Progenitor cell of endocrine pancreas (in vitro differentiated cells): ENCODE data around the gene KCNK1. TPM values are rescaled to one million over a fixed set of nuclear protein-coding genes. Genes with fewer than 3 reads are reported as not detected.

ENCODE experiments used
- DNase-seq: peaks from one replicate; pipeline ENCODE4 v3.0.0; 2021; ENCODE audit warnings: low spot score; ENCODE audit not compliant: unreplicated experiment
- H3K27ac Mint-ChIP-seq: 2 replicates; pipeline ENCODE4 v1.8.0; 2021; ENCODE audit warnings: mild to moderate bottlenecking, moderate library complexity, mixed read lengths
- H3K27me3 Mint-ChIP-seq: 2 replicates; pipeline ENCODE4 v1.8.0; 2021; ENCODE audit warnings: mixed read lengths
- H3K36me3 Mint-ChIP-seq: 2 replicates; pipeline ENCODE4 v1.8.0; 2022; ENCODE audit warnings: mixed read lengths; ENCODE audit not compliant: insufficient read depth
- H3K4me1 Mint-ChIP-seq: 2 replicates; pipeline ENCODE4 v1.8.0; 2021; ENCODE audit warnings: low read depth, mixed read lengths
- H3K4me3 Mint-ChIP-seq: 2 replicates; pipeline ENCODE4 v1.8.0; 2021; ENCODE audit warnings: low read depth, mild to moderate bottlenecking, moderate library complexity, mixed read lengths
- H3K9me3 Mint-ChIP-seq: 2 replicates; pipeline ENCODE4 v1.8.0; 2021; ENCODE audit warnings: low read depth, mixed read lengths
- total RNA-seq: library from RNA; stranded (reverse); gene quantifications from 2 replicates; pipeline ENCODE4 v1.2.1, GENCODE V29; 2021
- TF ChIP-seq, protein P1 (sequence below): fragments of 200-600 bp; sonication (generic); IDR thresholded peaks from one replicate; pipeline ENCODE4 v1.5.0; 2021; ENCODE audit warnings: antibody characterized with exemption, mild to moderate bottlenecking; ENCODE audit not compliant: unreplicated experiment

Gene KCNK1
- total RNA-seq, 1 donor from 2014 or later: 9.7 TPM

DNA sequence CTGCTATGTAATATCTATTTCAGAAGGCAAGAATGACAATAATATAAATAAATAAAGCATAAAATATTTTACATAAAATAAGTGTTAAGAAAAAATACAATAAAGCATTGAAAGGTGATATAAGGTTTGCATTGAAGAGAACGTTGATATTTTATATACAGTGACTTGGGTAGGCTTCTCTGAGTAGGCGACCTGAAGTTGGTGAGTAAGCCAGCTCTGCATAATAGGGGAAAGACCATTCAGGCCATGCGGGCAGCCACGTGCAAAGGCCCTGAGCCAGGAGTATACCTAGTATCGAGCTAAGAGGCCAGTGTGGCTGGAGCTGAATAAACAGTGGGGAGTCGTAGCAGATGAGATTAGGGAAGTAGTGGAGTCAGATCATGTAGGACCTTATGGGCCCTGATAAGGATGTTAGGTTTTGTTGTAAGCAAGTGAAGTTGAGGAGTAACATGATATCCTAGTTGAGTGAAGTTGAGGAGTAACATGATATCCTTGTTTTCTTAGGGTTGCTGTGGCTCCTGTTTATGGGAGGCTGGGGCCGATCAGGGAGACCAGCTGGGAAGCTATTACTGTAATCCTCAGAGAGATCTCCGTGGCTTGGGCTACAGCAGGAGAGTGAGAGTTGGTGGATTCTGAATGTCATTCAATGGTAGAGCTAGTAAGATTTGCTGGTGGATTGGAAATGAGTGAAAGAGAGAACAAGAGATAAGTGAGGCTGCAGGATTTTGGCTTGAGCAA, 22.0 kb downstream of the KCNK1 start:
- peak overlapping the region; percentile 60 for H3K27ac Mint-ChIP-seq
- H3K4me1 Mint-ChIP-seq: peaks cover 34% of the 10 kb centered on the region
- H3K9me3 Mint-ChIP-seq: peaks cover 7% of the 10 kb centered on the region
- H3K4me3 Mint-ChIP-seq: no peak overlapping the region
- DNase-seq: no peak
- peaks cover 12% of the 10 kb centered on the region for H3K36me3 Mint-ChIP-seq
- H3K27me3 Mint-ChIP-seq: no peaks in the 10 kb centered on the region
- TF ChIP-seq, protein P1, sequence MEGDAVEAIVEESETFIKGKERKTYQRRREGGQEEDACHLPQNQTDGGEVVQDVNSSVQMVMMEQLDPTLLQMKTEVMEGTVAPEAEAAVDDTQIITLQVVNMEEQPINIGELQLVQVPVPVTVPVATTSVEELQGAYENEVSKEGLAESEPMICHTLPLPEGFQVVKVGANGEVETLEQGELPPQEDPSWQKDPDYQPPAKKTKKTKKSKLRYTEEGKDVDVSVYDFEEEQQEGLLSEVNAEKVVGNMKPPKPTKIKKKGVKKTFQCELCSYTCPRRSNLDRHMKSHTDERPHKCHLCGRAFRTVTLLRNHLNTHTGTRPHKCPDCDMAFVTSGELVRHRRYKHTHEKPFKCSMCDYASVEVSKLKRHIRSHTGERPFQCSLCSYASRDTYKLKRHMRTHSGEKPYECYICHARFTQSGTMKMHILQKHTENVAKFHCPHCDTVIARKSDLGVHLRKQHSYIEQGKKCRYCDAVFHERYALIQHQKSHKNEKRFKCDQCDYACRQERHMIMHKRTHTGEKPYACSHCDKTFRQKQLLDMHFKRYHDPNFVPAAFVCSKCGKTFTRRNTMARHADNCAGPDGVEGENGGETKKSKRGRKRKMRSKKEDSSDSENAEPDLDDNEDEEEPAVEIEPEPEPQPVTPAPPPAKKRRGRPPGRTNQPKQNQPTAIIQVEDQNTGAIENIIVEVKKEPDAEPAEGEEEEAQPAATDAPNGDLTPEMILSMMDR: no peak

DNA sequence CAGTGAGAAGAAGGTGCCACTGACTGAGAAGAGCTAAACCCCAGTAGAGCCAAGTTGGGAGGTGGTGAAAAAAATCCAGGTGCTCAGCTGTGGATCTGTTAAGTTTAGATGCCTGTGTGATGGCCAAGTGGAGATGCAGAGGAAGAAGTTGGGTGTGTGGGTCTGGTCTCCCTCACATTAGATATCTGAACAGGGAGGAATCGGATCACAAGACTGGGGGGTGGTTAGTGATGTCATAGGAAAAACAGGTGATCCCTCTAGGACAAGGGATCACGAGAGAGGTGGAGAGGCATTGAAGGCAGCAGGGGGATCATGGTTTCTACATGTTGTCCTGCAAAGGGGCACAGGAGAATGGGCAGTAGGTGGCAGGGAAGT, 22.6 kb downstream of the KCNK1 start:
- DNase-seq: no peak
- Mint-ChIP-seq H3K27me3 (no peaks in the 10 kb centered on the region), H3K4me1 (peaks cover 31% of the 10 kb centered on the region), H3K9me3 (peaks cover 7% of the 10 kb centered on the region), H3K27ac (no peak overlapping the region), H3K36me3 (peaks cover 10% of the 10 kb centered on the region), H3K4me3 (no peak overlapping the region)
- TF ChIP-seq, protein P1: no peak

DNA sequence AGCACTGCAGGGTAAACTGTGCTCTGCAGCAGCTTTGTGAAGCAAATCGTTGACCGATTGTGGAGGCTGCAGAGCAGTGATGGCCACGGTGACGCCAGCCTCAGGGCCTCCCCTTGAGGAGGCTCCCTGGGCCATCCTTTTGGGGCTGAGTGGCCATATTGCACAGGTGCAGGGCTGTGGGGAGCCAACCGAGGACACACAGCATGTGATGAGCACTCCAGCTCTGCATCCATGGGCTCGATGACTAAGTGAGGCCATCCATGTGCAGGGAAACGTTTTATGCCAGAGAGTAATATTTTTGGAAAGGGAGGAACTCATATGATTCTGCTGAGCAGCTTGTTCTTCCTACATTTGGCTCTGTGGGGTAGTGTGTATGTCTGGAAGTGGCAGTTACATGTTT, 24.6 kb downstream of the KCNK1 start:
- peaks cover 17% of the 10 kb centered on the region for H3K4me1 Mint-ChIP-seq
- no peak for DNase-seq
- H3K27me3 Mint-ChIP-seq: no peaks in the 10 kb centered on the region
- peaks cover 10% of the 10 kb centered on the region for H3K36me3 Mint-ChIP-seq
- peaks cover 7% of the 10 kb centered on the region for H3K9me3 Mint-ChIP-seq
- no peak overlapping the region for H3K4me3 Mint-ChIP-seq
- H3K27ac Mint-ChIP-seq: no peak overlapping the region
- TF ChIP-seq, protein P1: no peak

DNA sequence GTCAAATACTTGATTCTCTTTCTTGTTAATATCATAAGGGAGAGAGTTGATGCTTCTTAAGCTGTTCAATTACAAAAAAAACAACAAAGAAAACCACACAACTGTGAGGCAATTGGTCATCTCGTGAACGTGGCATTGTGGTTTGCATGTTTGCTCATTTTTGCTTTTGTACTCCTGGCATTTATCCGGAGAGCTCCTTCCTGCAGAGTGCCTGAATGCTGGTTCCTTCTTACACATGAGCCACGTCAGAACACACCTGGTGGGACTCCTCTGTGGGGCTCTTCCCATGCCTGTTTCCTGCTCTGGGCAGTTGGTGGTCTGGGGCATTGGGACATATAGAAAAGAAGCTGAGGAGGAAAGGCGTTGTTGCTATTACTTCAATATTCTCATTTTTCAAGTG, 25.7 kb downstream of the KCNK1 start:
- TF ChIP-seq, protein P1: no peak
- no peak for DNase-seq
- no peak overlapping the region for H3K27ac Mint-ChIP-seq
- peaks cover 15% of the 10 kb centered on the region for H3K4me1 Mint-ChIP-seq
- no peak overlapping the region for H3K4me3 Mint-ChIP-seq
- H3K9me3 Mint-ChIP-seq: peaks cover 7% of the 10 kb centered on the region
- H3K36me3 Mint-ChIP-seq: peaks cover 13% of the 10 kb centered on the region
- H3K27me3 Mint-ChIP-seq: no peaks in the 10 kb centered on the region

DNA sequence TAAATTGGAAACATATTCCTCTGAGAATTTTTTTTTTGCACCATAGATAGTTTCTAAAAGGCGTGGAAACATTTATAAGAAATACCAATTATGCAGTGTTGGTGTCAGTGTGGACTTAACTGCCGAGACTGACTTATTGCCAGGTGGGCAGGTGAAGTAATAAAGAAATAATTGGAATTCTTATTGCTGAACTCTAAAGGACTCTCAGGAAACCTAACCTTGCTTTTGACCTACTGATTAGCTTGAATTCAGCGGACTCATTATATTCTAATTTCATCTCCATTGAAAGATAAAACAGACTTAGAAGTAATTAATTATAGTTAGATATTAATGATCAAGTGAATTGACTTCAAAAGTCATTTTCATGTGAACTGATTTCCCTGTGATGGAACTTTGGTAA, 26.3 kb downstream of the KCNK1 start:
- peaks cover 13% of the 10 kb centered on the region for H3K36me3 Mint-ChIP-seq
- no peak for DNase-seq
- TF ChIP-seq, protein P1: no peak
- H3K27ac Mint-ChIP-seq: no peak overlapping the region
- H3K4me3 Mint-ChIP-seq: no peak overlapping the region
- H3K9me3 Mint-ChIP-seq: peaks cover 7% of the 10 kb centered on the region
- H3K4me1 Mint-ChIP-seq: peaks cover 15% of the 10 kb centered on the region
- no peaks in the 10 kb centered on the region for H3K27me3 Mint-ChIP-seq
